PFSK-1 (cell line): Measurements from ENCODE around the gene IVNS1ABP.

ENCODE experiments used
- FOXP2 ChIP-seq: optimal IDR thresholded peaks from 2 replicates; pipeline ENCODE3; 2011; ENCODE audit warnings: borderline replicate concordance, control low read depth, inconsistent platforms; ENCODE audit not compliant: insufficient read depth; ENCODE audit errors: extremely low read length, extremely low read depth
- POLR2AphosphoS5 ChIP-seq: IDR thresholded peaks from 2 replicates; pipeline ENCODE4 v1.6.1; 2012; ENCODE audit warnings: low read depth, mild to moderate bottlenecking, control low read depth, low read length, moderate library complexity
- REST ChIP-seq, 2 experiments: IDR thresholded peaks; 2 replicates each; pipeline versions ENCODE4 v1.6.1 to v1.8.0; 2011 to 2012; ENCODE audit warnings: low read depth in 2 of 2, low read length in 2 of 2, control low read depth in 1 of 2, inconsistent platforms in 1 of 2, mild to moderate bottlenecking in 1 of 2, moderate library complexity in 1 of 2; ENCODE audit not compliant: insufficient read depth in 1 of 2
- SIN3A ChIP-seq: IDR thresholded peaks from 2 replicates; pipeline ENCODE4 v1.6.1; 2012; ENCODE audit warnings: mild to moderate bottlenecking, low read length, moderate library complexity, borderline replicate concordance; ENCODE audit not compliant: insufficient read depth
- TAF1 ChIP-seq: IDR thresholded peaks from 2 replicates; pipeline ENCODE4 v1.6.1; 2012; ENCODE audit warnings: low read length, control low read depth, borderline replicate concordance; ENCODE audit not compliant: insufficient read depth

Gene IVNS1ABP

GRCh38 chr1:185260611-185261010 lies 56.4 kb downstream of the IVNS1ABP start:
- TF ChIP-seq FOXP2 (no peak), SIN3A (no peak), POLR2AphosphoS5 (no peak), REST (IDR thresholded peaks at IDR 0.05; ENCODE audit: insufficient read depth in 1 of 2, low read depth in 2 of 2, low read length in 2 of 2) (no peak), TAF1 (no peak)

- TF ChIP-seq POLR2AphosphoS5: no peak
- TF ChIP-seq TAF1: no peak
- no peak for TF ChIP-seq FOXP2
- TF ChIP-seq SIN3A: no peak
- no peak for TF ChIP-seq REST (IDR thresholded peaks at IDR 0.05; ENCODE audit: insufficient read depth in 1 of 2, low read depth in 2 of 2, low read length in 2 of 2)
Measured at GRCh38 chr1:185258676-185259075, 58.4 kb downstream of the IVNS1ABP start.

GRCh38 chr1:185257950-185258208 lies 59.2 kb downstream of the IVNS1ABP start:
- no peak for TF ChIP-seq POLR2AphosphoS5
- no peak for TF ChIP-seq SIN3A
- no peak for TF ChIP-seq REST (IDR thresholded peaks at IDR 0.05; ENCODE audit: insufficient read depth in 1 of 2, low read depth in 2 of 2, low read length in 2 of 2)
- TF ChIP-seq FOXP2: no peak
- no peak for TF ChIP-seq TAF1

GRCh38 chr1:185250063-185250462 lies 67.0 kb downstream of the IVNS1ABP start:
- no peak for TF ChIP-seq FOXP2
- TF ChIP-seq SIN3A: no peak
- TF ChIP-seq TAF1: no peak
- no peak for TF ChIP-seq POLR2AphosphoS5
- TF ChIP-seq REST (IDR thresholded peaks at IDR 0.05; ENCODE audit: insufficient read depth in 1 of 2, low read depth in 2 of 2, low read length in 2 of 2): no peak

GRCh38 chr1:185249563-185249962 lies 67.5 kb downstream of the IVNS1ABP start:
- TF ChIP-seq TAF1: no peak
- TF ChIP-seq REST (IDR thresholded peaks at IDR 0.05; ENCODE audit: insufficient read depth in 1 of 2, low read depth in 2 of 2, low read length in 2 of 2): no peak
- no peak for TF ChIP-seq SIN3A
- no peak for TF ChIP-seq POLR2AphosphoS5
- no peak for TF ChIP-seq FOXP2
